ENCODE data around the gene AFG1L.

DNA sequence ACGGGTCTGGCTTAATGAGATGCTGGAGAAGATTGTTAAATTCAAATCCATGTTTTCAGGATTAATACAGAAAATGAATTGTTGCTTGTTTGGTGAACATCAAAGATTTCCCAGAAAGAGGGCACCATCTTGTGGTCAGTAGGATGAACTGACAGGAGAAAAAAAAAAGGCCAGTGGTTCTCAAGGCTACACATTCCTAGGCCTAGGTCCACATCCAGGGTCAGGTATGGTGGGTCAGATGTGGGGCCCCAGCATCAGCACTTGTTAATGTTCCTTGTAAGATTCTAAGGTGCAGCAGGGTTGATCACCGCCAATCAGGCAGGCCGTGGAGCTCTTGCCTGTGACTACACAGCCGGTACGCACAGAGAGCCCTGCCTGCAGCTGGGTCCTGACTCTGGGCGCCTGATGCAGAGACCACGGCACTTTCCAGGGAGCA lies 231.9 kb downstream of the AFG1L start:
- no peak for TF ChIP-seq POLR2A (IDR thresholded peaks at IDR 0.05)
- TF ChIP-seq, protein P1, sequence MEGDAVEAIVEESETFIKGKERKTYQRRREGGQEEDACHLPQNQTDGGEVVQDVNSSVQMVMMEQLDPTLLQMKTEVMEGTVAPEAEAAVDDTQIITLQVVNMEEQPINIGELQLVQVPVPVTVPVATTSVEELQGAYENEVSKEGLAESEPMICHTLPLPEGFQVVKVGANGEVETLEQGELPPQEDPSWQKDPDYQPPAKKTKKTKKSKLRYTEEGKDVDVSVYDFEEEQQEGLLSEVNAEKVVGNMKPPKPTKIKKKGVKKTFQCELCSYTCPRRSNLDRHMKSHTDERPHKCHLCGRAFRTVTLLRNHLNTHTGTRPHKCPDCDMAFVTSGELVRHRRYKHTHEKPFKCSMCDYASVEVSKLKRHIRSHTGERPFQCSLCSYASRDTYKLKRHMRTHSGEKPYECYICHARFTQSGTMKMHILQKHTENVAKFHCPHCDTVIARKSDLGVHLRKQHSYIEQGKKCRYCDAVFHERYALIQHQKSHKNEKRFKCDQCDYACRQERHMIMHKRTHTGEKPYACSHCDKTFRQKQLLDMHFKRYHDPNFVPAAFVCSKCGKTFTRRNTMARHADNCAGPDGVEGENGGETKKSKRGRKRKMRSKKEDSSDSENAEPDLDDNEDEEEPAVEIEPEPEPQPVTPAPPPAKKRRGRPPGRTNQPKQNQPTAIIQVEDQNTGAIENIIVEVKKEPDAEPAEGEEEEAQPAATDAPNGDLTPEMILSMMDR (IDR thresholded peaks at IDR 0.05): peak; percentile 45 to 86 (median 64)
